Liver (tissue), 9 donors: ENCODE data around the gene FCF1. TPM values are rescaled to one million over a fixed set of nuclear protein-coding genes. Genes with fewer than 3 reads are reported as not detected.

Experiments used
- DNase-seq: peaks from one replicate; pipeline ENCODE4 v3.0.0-alpha.2; 2017; ENCODE audit warnings: low spot score
- H3K27ac ChIP-seq, 2 donors: one replicate each; pipeline ENCODE4 v1.7.0; 2013; ENCODE audit warnings: inconsistent platforms in 2 of 2, low read length in 2 of 2, control low read depth in 1 of 2, low read depth in 1 of 2, mild to moderate bottlenecking in 1 of 2
- H3K27me3 ChIP-seq, 4 donors: one replicate each; pipeline versions ENCODE4 v1.6.1 to v1.7.0; 2013; ENCODE audit warnings: low read length in 3 of 4, inconsistent platforms in 1 of 4, mild to moderate bottlenecking in 1 of 4, moderate library complexity in 1 of 4; ENCODE audit not compliant: control insufficient read depth in 4 of 4, insufficient read depth in 4 of 4
- H3K36me3 ChIP-seq, 4 donors: one replicate each; pipeline versions ENCODE4 v1.6.1 to v1.7.0; 2013; ENCODE audit warnings: low read length in 3 of 4, mild to moderate bottlenecking in 3 of 4, low read depth in 1 of 4, moderate library complexity in 1 of 4; ENCODE audit not compliant: control insufficient read depth in 4 of 4, insufficient read depth in 3 of 4
- H3K4me1 ChIP-seq, 4 donors: one replicate each; pipeline versions ENCODE4 v1.6.1 to v1.7.0; 2013; ENCODE audit warnings: low read length in 3 of 4, mild to moderate bottlenecking in 3 of 4, moderate library complexity in 1 of 4; ENCODE audit not compliant: control insufficient read depth in 4 of 4, insufficient read depth in 4 of 4
- H3K4me3 ChIP-seq, 3 donors: one replicate each; pipeline versions ENCODE4 v1.6.1 to v1.7.0; 2013; ENCODE audit warnings: low read length in 3 of 3, control low read depth in 1 of 3, low read depth in 1 of 3, mild to moderate bottlenecking in 1 of 3
- H3K9ac ChIP-seq, 2 donors: one replicate each; pipeline ENCODE4 v1.7.0; 2013; ENCODE audit warnings: low read length in 2 of 2, mild to moderate bottlenecking in 2 of 2, moderate library complexity in 2 of 2, control low read depth in 1 of 2, low read depth in 1 of 2
- H3K9me3 ChIP-seq, 4 donors: one replicate each; pipeline versions ENCODE4 v1.6.1 to v1.7.0; 2013; ENCODE audit warnings: low read length in 3 of 4; ENCODE audit not compliant: control insufficient read depth in 4 of 4
- ATF3 ChIP-seq: IDR thresholded peaks from 2 replicates; pipeline ENCODE4 v1.6.1; 2016; ENCODE audit warnings: antibody characterized with exemption
- CTCF ChIP-seq: fragments of 150-350 bp; IDR thresholded peaks from 2 replicates; pipeline ENCODE4 v1.5.1; 2017; ENCODE audit warnings: improper control_type of control experiment, low read depth, low read length; ENCODE audit not compliant: missing input control
- EGR1 ChIP-seq, 2 donors: IDR thresholded peaks; 2 replicates each; pipeline ENCODE4 v1.6.1; 2016 to 2018; ENCODE audit warnings: antibody characterized with exemption in 2 of 2, low read depth in 2 of 2
- FOXA1 ChIP-seq: IDR thresholded peaks from 2 replicates; pipeline ENCODE4 v1.6.1; 2016; ENCODE audit warnings: antibody characterized with exemption
- FOXA2 ChIP-seq: IDR thresholded peaks from 2 replicates; pipeline ENCODE4 v1.6.1; 2016; ENCODE audit warnings: antibody characterized with exemption
- HNF4A ChIP-seq, 2 donors: conservative IDR thresholded peaks; 2 replicates each; pipeline ENCODE4 v1.6.1; 2016; ENCODE audit warnings: antibody characterized with exemption in 2 of 2, mild to moderate bottlenecking in 2 of 2
- HNF4G ChIP-seq: IDR thresholded peaks from 2 replicates; pipeline ENCODE4 v1.6.1; 2016; ENCODE audit warnings: antibody characterized with exemption
- JUND ChIP-seq, 2 donors: IDR thresholded peaks; 2 replicates each; pipeline ENCODE4 v1.6.1; 2016; ENCODE audit warnings: antibody characterized with exemption in 2 of 2
- NR2F2 ChIP-seq: IDR thresholded peaks from 2 replicates; pipeline ENCODE4 v1.6.1; 2016; ENCODE audit warnings: antibody characterized with exemption
- RAD21 ChIP-seq, 2 donors: IDR thresholded peaks; 2 replicates each; pipeline ENCODE4 v1.6.1; 2016; ENCODE audit warnings: antibody characterized with exemption in 2 of 2, mild to moderate bottlenecking in 2 of 2
- REST ChIP-seq: IDR thresholded peaks from 2 replicates; pipeline ENCODE4 v1.6.1; 2016; ENCODE audit warnings: antibody characterized with exemption, mild to moderate bottlenecking
- RXRA ChIP-seq, 2 donors: IDR thresholded peaks; 2 replicates each; pipeline ENCODE4 v1.6.1; 2017 to 2018; ENCODE audit warnings: antibody characterized with exemption in 2 of 2, mild to moderate bottlenecking in 1 of 2
- SP1 ChIP-seq: IDR thresholded peaks from 2 replicates; pipeline ENCODE4 v1.6.1; 2018; ENCODE audit warnings: antibody characterized with exemption, mild to moderate bottlenecking
- TAF1 ChIP-seq: conservative IDR thresholded peaks from 2 replicates; pipeline ENCODE4 v1.6.1; 2016; ENCODE audit warnings: antibody characterized with exemption, mild to moderate bottlenecking
- ZBTB33 ChIP-seq: IDR thresholded peaks from 2 replicates; pipeline ENCODE4 v1.6.1; 2016; ENCODE audit warnings: antibody characterized with exemption
- WGBS: extraction: QIAGEN DNeasy Blood & Tissue Kit; methylation state at CpG from one replicate; pipeline ENCODE4 v1.1.7; 2013; 5-methylcytosine and 5-hydroxymethylcytosine counted together
- polyA plus RNA-seq, 2 donors: library from polyadenylated mRNA; stranded (reverse) in 1 of 2; unstranded in 1 of 2; fragments of 200-250 nt in 1 of 2; fragments of >200 nt in 1 of 2; fragmentation: Nextera tagmentation in 1 of 2; extraction: Ambion mirVana in 1 of 2; gene quantifications; one replicate each; pipeline versions ENCODE4 v1.2.1 to v1.2.3, GENCODE V29; 2013 to 2015
- total RNA-seq, 2 donors: library from RNA; depleted of rRNA; stranded (reverse); fragments of >200 nt; gene quantifications; one replicate each; pipeline ENCODE4 v1.2.3, GENCODE V29; 2014
- donor health status: healthy.
- donor health status: healthy.
- donor health status: healthy.
- donor health status: healthy.
- donor health status: healthy.

The FCF1 gene
- total and polyA plus RNA-seq, 4 donors = 3.7 to 15.3 (median 13.6) TPM

GRCh38 chr14:74670726-74671411 lies 42.1 kb upstream of the FCF1 start:
- H3K27ac ChIP-seq = no peak overlapping the region
- H3K9me3 ChIP-seq = no peaks in the 10 kb centered on the region
- no peak for TF ChIP-seq RXRA (IDR thresholded peaks at IDR 0.05)
- H3K27me3 ChIP-seq = no peaks in the 10 kb centered on the region
- H3K9ac ChIP-seq = no peak overlapping the region
- WGBS = 94% methylated on average over 9 of the region's 9 CpGs
- no peak for DNase-seq
- peaks cover 17 to 73% (median 54%) of the 10 kb centered on the region in 4 donors for H3K36me3 ChIP-seq
- H3K4me3 ChIP-seq = no peak overlapping the region
- no peaks in the 10 kb centered on the region for H3K4me1 ChIP-seq

GRCh38 chr14:74671789-74672188 lies 41.2 kb upstream of the FCF1 start:
- H3K4me3 ChIP-seq = no peak overlapping the region
- no peaks in the 10 kb centered on the region for H3K27me3 ChIP-seq
- no peaks in the 10 kb centered on the region for H3K4me1 ChIP-seq
- TF ChIP-seq EGR1 (IDR thresholded peaks at IDR 0.05; ENCODE audit: low read depth in 2 of 2) (no peak), REST (no peak), NR2F2 (no peak), ZBTB33 (no peak), RXRA (IDR thresholded peaks at IDR 0.05) (no peak), CTCF (no peak), SP1 (no peak)
- H3K9ac ChIP-seq = no peak overlapping the region
- no peak for DNase-seq
- WGBS = 93% methylated on average over 4 of the region's 4 CpGs
- H3K9me3 ChIP-seq = no peaks in the 10 kb centered on the region
- peaks cover 15 to 77% (median 57%) of the 10 kb centered on the region in 4 donors for H3K36me3 ChIP-seq
- no peak overlapping the region for H3K27ac ChIP-seq

- no peak for DNase-seq
- Histone ChIP-seq H3K4me3 (no peak overlapping the region), H3K9me3 (no peaks in the 10 kb centered on the region), H3K36me3 (peaks cover 16 to 61% (median 49%) of the 10 kb centered on the region in 4 donors), H3K27me3 (no peaks in the 10 kb centered on the region), H3K4me1 (no peaks in the 10 kb centered on the region), H3K27ac (no peak overlapping the region), H3K9ac (no peak overlapping the region)
- WGBS = 90% methylated on average over 4 of the region's 4 CpGs
- TF ChIP-seq ATF3 (no peak), NR2F2 (no peak), TAF1 (no peak), HNF4A (conservative IDR thresholded peaks at IDR 0.05) (no peak), EGR1 (IDR thresholded peaks at IDR 0.05; ENCODE audit: low read depth in 2 of 2) (no peak), FOXA2 (no peak), JUND (IDR thresholded peaks at IDR 0.05) (no peak), ZBTB33 (no peak), RAD21 (IDR thresholded peaks at IDR 0.05) (no peak), FOXA1 (no peak), CTCF (no peak), HNF4G (no peak)
Observed at GRCh38 chr14:74673768-74674167, 39.2 kb upstream of the FCF1 start.
